OCI-LY7 (cell line): ENCODE results near the gene PPP2R2B. TPM values are rescaled to one million over a fixed set of nuclear protein-coding genes. Genes with fewer than 3 reads are reported as not detected.

ENCODE experiments used
- BruUV-seq: library from RNA; stranded (reverse); fragments of 400-500 nt; replicated peaks from 2 replicates; lab custom pipeline; 2021; lab: Mats Ljungman, UMichigan
- CTCF ChIA-PET: fragments of 300-600 bp; sonication (Branson Sonifier 250); formaldehyde crosslinking; loops from one replicate; lab custom pipeline; 2022; ENCODE audit warnings: antibody characterized with exemption; ENCODE audit not compliant: unreplicated experiment; lab: Charles Lee
- POLR2A ChIA-PET: fragments of 300-600 bp; sonication (Branson Sonifier 250); formaldehyde crosslinking; loops from one replicate; lab custom pipeline; 2022; ENCODE audit warnings: antibody characterized with exemption; lab: Charles Lee
- DNase-seq: peaks from one replicate; pipeline ENCODE4 v3.0.0-alpha.2; 2015; ENCODE audit warnings: low spot score
- H2AFZ ChIP-seq: fragments of 200-600 bp; sonication (generic), shearing (Covaris generic); 2 replicates; pipeline ENCODE4 v1.6.1; 2014; ENCODE audit warnings: mild to moderate bottlenecking, antibody characterized with exemption, low read length, moderate library complexity
- H3K27ac ChIP-seq: fragments of 200-600 bp; sonication (generic); 2 replicates; pipeline ENCODE4 v1.5.1; 2014; ENCODE audit warnings: mixed run types, low read depth, mild to moderate bottlenecking, moderate library complexity, low read length, inconsistent platforms; ENCODE audit not compliant: poor library complexity, severe bottlenecking
- H3K36me3 ChIP-seq: fragments of 200-600 bp; sonication (generic); 2 replicates; pipeline ENCODE4 v1.6.1; 2014; ENCODE audit warnings: mild to moderate bottlenecking, antibody characterized with exemption, low read length, moderate library complexity, mixed read lengths; ENCODE audit not compliant: insufficient read depth
- H3K4me1 ChIP-seq: fragments of 200-600 bp; sonication (generic); 2 replicates; pipeline ENCODE4 v1.5.1; 2014; ENCODE audit warnings: mild to moderate bottlenecking, low read length; ENCODE audit not compliant: insufficient read depth, poor library complexity, severe bottlenecking
- H3K4me2 ChIP-seq: fragments of 200-600 bp; sonication (generic); 2 replicates; pipeline ENCODE4 v1.6.1; 2014; ENCODE audit warnings: mild to moderate bottlenecking, low read length
- H3K4me3 ChIP-seq: fragments of 200-600 bp; sonication (generic); 2 replicates; pipeline ENCODE4 v1.5.1; 2014; ENCODE audit warnings: mild to moderate bottlenecking, low read depth, low read length; ENCODE audit not compliant: poor library complexity, severe bottlenecking
- H3K79me2 ChIP-seq: fragments of 200-600 bp; sonication (generic); 2 replicates; pipeline ENCODE4 v1.6.1; 2016; ENCODE audit warnings: low read depth, mild to moderate bottlenecking, low read length, moderate library complexity, mixed read lengths; ENCODE audit not compliant: insufficient read depth
- H3K9me2 ChIP-seq: fragments of 200-600 bp; sonication (generic); 2 replicates; pipeline ENCODE4 v1.6.1; 2016; ENCODE audit warnings: mild to moderate bottlenecking, low read length, mixed read lengths; ENCODE audit not compliant: insufficient read depth
- H3K9me3 ChIP-seq: fragments of 200-600 bp; sonication (generic); 2 replicates; pipeline ENCODE4 v1.6.1; 2014; ENCODE audit warnings: mild to moderate bottlenecking, mixed run types, low read length, mixed read lengths
- H4K20me1 ChIP-seq: fragments of 200-600 bp; sonication (generic); 2 replicates; pipeline ENCODE4 v1.6.1; 2014; ENCODE audit warnings: mild to moderate bottlenecking, antibody characterized with exemption, low read length, moderate library complexity, mixed read lengths; ENCODE audit not compliant: insufficient read depth
- EZH2phosphoT487 ChIP-seq: fragments of 200-600 bp; sonication (generic); IDR thresholded peaks from 2 replicates; pipeline ENCODE4 v1.6.1; 2018; ENCODE audit warnings: low read depth, borderline replicate concordance, mild to moderate bottlenecking, mixed run types, antibody characterized with exemption, low read length, moderate library complexity, mixed read lengths
- intact Hi-C: fragments of 100-400 bp; cut with micrococcal nuclease; formaldehyde crosslinking; loops from one replicate; pipeline ENCODE4 v1.10.0; 2022; ENCODE audit not compliant: unreplicated experiment
- total RNA-seq, 2 experiments: library from RNA; depleted of rRNA in 1 of 2; stranded (reverse); fragments of >200 nt in 1 of 2; shearing (Covaris generic) in 1 of 2; gene quantifications; 2 replicates each; pipeline ENCODE4 v1.2.3, GENCODE V29; 2014 to 2022
- TF ChIP-seq, protein P1 (sequence below): fragments of 200-600 bp; sonication (generic); conservative IDR thresholded peaks from 2 replicates; pipeline ENCODE4 v1.5.1; 2014; ENCODE audit warnings: mild to moderate bottlenecking, antibody characterized with exemption, low read length, moderate library complexity, mixed read lengths

PPP2R2B gene
- total RNA-seq, 2 experiments from 2014 or later, result not detected

DNA sequence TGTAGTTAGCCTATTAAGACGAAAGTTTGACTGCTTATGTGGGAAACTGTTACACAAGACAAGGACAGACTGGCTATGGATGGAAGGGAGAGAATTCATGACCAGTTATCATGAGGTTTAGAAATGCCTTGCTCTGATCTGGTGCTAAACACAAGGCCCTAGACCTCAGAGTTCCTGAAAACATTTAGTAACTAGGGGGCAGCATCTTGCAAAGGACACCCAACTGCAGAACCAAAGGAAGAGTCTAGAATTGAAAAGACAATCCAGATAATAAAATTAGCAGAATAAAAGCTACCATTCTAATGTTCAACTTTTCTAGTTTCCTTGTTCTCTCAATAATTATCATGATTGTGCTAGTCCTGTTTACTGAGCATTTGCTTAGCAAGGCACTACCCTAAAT is 232.1 kb downstream of the PPP2R2B start:
- intact Hi-C loops, result no loop called here
- BruUV-seq, result no TSS peak
- TF ChIP-seq EZH2phosphoT487, result no peak
- TF ChIP-seq, protein P1, sequence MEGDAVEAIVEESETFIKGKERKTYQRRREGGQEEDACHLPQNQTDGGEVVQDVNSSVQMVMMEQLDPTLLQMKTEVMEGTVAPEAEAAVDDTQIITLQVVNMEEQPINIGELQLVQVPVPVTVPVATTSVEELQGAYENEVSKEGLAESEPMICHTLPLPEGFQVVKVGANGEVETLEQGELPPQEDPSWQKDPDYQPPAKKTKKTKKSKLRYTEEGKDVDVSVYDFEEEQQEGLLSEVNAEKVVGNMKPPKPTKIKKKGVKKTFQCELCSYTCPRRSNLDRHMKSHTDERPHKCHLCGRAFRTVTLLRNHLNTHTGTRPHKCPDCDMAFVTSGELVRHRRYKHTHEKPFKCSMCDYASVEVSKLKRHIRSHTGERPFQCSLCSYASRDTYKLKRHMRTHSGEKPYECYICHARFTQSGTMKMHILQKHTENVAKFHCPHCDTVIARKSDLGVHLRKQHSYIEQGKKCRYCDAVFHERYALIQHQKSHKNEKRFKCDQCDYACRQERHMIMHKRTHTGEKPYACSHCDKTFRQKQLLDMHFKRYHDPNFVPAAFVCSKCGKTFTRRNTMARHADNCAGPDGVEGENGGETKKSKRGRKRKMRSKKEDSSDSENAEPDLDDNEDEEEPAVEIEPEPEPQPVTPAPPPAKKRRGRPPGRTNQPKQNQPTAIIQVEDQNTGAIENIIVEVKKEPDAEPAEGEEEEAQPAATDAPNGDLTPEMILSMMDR, result 0 out of 2 replicates have a peak, but pooled peaks have one; percentile 12
- Histone ChIP-seq H3K36me3 (no peaks in the 10 kb centered on the region), H3K4me1 (no peaks in the 10 kb centered on the region), H3K4me2 (no peak overlapping the region), H2AFZ (no peak overlapping the region), H3K9me3 (no peaks in the 10 kb centered on the region), H3K27ac (no peak overlapping the region), H3K79me2 (no peaks in the 10 kb centered on the region), H3K4me3 (no peak overlapping the region), H3K9me2 (no peaks in the 10 kb centered on the region), H4K20me1 (no peaks in the 10 kb centered on the region; the same call in 1 of the 2 replicates)
- CTCF ChIA-PET, result no interaction called here
- no peak for DNase-seq
- POLR2A ChIA-PET, result no interaction called here

DNA sequence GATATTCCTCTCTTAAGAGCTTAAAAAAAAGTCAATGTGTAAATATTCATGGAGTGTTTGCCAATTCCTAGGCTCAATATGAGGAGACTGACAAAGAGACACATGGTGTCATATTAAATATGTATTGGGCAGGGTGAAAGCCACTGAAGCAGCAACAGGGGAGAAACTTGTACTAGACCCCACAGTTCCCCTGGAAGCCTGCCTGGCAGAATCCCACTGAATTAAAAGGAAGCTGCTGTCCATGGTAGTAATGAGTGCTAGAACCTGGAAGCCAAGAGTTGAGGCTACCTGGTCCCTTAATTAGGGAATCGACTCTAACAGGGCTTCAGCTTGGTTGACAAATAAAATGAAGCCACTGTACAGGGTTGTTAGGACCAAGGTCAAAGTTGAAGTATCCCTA is 233.2 kb downstream of the PPP2R2B start:
- Histone ChIP-seq H3K27ac (no peak overlapping the region), H3K9me3 (no peaks in the 10 kb centered on the region), H3K4me1 (no peaks in the 10 kb centered on the region), H3K9me2 (no peaks in the 10 kb centered on the region), H3K4me3 (no peak overlapping the region), H4K20me1 (no peaks in the 10 kb centered on the region; the same call in 1 of the 2 replicates), H3K36me3 (no peaks in the 10 kb centered on the region), H3K79me2 (no peaks in the 10 kb centered on the region), H3K4me2 (no peak overlapping the region), H2AFZ (no peak overlapping the region)
- TF ChIP-seq EZH2phosphoT487, result no peak
- TF ChIP-seq, protein P1, result no peak
- ChIA-PET CTCF (no interaction called here), POLR2A (no interaction called here)
- DNase-seq, result no peak
- BruUV-seq, result no TSS peak
- intact Hi-C loops, result no loop called here

DNA sequence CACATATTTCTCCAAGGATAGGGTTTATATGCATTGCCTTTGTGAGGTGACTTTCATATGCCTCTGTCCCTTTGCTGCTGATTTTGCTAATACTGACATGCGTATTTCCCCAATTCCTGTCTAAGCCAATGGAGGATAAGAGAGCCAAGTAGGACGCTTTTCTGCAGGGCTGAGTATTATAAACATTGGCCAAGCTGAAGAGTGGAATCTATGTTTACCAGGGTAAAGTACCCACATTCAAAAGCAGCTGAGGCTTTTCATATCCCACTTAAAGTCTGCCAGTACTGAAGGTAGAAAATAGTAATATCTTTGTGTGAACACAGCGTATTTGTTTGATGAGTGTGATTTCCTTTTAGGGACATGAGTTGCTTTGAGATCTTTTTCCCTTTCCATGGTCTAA is 233.7 kb downstream of the PPP2R2B start:
- no peaks in the 10 kb centered on the region for H3K4me1 ChIP-seq
- no peaks in the 10 kb centered on the region for H3K9me3 ChIP-seq
- BruUV-seq, result no TSS peak
- no peaks in the 10 kb centered on the region for H3K9me2 ChIP-seq
- H3K27ac ChIP-seq, result no peak overlapping the region
- intact Hi-C loops, result no loop called here
- H4K20me1 ChIP-seq, result no peaks in the 10 kb centered on the region; the same call in 1 of the 2 replicates
- H3K4me3 ChIP-seq, result no peak overlapping the region
- no peak overlapping the region for H2AFZ ChIP-seq
- H3K36me3 ChIP-seq, result no peaks in the 10 kb centered on the region
- no peak for DNase-seq
- no peak overlapping the region for H3K4me2 ChIP-seq
- POLR2A ChIA-PET, result interaction anchor here (0.7 kb wide), 1 partner anchor 24 kb away, joined by 11 read pairs; no protein-coding TSS in a partner anchor
- CTCF ChIA-PET, result no interaction called here
- TF ChIP-seq EZH2phosphoT487, result no peak
- H3K79me2 ChIP-seq, result no peaks in the 10 kb centered on the region
